GM08714 (cell line): Measurements from ENCODE around the gene EGLN3.

Experiments used
- H3K4me3 ChIP-seq: fragments of 200-500 bp; sonication (Bioruptor generic); 2 replicates; pipeline ENCODE4 v1.5.1; 2014; ENCODE audit warnings: mild to moderate bottlenecking, low read length, inconsistent platforms
- ZNF274 ChIP-seq: IDR thresholded peaks from 2 replicates; pipeline ENCODE4 v1.6.1; 2012; ENCODE audit warnings: mild to moderate bottlenecking, low read depth, low read length

The EGLN3 gene

DNA sequence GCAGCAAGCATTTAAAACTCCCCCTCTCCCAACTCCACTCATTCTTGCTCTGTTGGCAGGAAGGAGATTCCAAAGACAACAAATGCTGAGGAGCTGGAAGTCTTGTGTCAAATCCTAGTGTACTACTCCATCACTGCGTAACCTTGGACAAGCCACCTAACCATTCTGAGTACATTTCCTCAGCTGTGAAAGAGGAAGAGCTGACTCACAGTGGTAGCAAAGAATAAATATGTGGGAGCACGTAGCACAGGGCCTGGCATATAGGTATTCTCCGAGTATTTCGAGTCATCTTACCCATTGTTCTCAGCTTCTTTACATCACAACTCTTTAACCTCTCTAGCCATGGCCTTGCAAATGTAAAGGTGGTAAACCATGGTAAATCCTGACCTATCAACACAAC, 28.7 kb downstream of the EGLN3 start:
- H3K4me3 ChIP-seq: no peak overlapping the region
- TF ChIP-seq ZNF274: no peak

DNA sequence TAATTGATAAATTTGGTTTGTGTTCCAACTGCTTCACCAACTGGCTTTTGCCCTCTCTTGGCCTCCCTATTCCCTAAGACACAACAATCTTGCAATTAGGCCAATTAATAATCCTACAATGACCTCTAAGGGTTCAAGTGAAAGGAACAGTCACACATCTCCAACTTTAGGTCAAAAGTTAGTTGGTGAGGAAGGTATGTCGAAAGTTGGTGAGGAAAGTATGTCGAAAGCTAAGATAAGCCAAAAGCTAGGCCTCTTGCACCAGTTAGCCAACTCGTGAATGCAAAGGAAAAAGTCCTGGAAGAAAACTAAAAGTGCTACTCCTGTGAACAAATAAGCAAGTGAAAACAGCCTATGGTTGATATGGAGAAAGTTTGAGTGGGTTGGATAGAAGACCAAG, 32.6 kb downstream of the EGLN3 start:
- no peak overlapping the region for H3K4me3 ChIP-seq
- TF ChIP-seq ZNF274: no peak

DNA sequence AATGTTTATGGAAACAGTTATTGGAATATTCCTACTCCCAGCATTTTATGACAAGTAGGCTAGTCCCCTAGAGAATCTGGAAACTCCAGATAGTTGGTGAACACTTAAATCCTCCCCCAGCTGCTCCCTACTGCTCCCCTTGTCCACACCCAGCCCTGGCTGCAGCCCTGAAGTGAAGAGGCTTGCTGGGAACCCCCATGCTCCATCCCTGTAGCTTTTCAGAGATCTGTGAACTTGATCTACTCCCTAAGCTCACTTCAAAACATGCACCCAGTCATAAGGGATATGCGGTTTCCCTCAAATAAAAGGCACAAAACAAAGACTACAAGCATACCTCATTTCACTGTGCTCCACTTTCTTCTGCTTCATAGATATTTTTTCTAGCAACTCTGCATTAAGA, 33.2 kb downstream of the EGLN3 start:
- TF ChIP-seq ZNF274: no peak
- H3K4me3 ChIP-seq: no peak overlapping the region

DNA sequence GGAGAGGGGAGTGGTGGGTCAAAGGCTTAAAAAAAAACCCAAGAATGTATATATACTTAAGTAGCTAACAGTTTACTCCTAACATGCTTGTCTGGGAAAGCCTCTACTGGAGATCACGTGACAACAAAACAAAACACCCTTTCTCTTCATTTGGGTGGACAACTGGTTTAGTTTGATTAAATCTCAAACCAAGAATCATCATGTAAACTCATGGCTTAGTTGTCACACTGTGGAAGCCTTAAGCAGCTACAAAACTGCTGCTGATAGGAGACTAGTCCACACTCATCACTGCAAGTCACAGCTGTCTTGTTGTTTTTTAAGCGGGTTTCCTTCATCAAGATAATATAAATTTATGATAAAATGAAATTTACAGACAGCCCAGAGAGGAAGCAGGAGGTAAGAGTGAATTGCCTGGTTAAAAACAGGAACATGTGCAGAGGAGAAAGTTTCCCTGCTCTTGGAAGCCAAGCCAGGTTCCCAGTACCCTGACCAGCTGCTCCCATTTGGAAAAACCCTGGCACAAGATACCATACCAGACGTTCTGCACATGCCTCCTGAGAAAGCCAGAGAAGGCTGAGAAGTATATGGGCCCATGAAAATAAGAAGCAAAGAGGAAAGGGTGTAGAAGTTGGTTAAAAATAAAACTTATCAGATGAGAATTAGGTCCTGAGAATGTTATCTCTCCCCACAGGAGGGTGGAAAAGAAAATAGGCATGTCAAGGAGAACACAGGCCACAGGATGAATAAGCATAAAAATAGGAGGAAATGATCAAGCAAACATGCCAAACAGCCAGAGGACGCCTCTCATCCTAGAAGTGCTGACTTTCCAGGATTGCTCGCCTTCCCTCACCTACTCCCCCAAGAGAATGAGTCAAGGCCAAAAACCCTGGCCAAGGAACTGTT, 34.0 kb downstream of the EGLN3 start:
- H3K4me3 ChIP-seq: no peak overlapping the region
- no peak for TF ChIP-seq ZNF274

DNA sequence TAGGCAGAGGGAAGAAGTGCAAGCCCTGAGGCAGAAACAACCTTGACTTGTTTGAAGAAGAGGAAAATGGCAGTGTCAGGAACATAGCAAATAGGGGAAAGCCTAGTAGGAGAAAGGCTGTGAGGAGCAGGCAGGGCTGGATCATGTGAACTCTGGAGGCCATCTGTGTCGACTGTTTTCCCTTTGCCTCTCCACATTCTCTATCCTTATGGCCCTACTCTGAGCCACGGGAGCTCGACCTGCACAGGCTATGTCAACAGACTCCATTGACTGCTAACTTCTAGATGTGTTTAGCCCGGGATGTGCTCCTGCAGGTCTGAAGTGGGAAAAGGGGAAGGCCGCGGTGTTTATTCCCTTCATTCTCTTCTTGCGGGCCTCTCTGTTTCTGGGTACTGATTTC, 35.2 kb downstream of the EGLN3 start:
- H3K4me3 ChIP-seq: no peak overlapping the region
- no peak for TF ChIP-seq ZNF274

DNA sequence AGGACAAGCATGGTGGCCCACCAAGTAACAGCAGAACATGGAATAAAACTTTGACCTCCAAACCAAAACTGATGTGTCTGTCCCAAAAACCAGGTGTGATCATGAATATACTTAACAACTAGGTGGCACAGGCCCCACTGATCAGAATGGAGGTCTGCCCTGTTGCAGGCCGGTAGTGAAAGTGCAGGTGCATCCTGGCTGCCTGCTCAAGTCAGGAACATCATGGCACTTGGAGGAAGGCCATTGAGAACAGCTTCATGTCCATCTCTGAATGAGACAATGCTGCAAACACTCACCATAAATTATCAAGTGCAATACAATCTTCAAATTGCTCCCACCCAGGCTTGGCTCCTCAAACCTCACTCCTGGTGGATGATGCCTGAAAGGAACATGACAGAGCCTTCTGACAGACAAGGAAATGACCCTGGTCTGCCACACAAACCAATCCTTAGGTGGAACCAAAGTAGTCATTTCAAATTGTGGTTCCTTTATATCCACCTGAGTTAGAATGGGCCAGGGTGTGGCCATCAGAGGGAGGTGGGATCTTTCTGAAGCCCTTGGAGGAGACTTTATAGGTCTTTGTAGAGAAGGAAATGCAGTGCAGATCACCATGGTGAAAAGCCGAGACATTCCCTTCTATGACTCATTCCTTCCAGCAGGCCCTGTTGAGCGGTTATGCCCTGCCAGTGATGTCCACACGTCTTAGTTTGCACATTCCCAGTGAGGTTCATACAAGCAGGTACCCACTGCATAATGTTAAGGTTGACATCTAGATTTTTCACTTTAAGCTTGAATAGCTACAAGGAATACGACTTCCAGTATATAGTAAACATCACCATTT, 36.0 kb downstream of the EGLN3 start:
- no peak for TF ChIP-seq ZNF274
- H3K4me3 ChIP-seq: no peak overlapping the region

DNA sequence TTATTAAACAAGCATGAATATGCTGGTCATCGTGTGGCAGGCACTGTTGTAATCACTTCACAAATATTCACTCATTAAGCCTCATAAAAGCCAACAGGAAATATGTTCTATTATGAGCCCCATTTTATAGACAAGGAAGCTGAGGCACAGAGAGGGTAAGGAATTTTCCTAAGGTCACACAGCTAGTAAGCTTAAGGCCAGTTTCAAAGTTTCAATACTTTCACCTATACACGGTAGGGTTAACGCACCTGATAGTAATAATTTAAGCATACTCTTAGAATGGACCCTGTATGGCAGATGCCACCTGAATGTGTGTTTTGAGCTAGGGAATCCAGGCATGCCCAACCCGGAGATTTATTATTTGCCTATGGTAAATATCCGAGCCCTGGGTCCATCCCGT, 39.8 kb downstream of the EGLN3 start:
- TF ChIP-seq ZNF274: no peak
- no peak overlapping the region for H3K4me3 ChIP-seq

DNA sequence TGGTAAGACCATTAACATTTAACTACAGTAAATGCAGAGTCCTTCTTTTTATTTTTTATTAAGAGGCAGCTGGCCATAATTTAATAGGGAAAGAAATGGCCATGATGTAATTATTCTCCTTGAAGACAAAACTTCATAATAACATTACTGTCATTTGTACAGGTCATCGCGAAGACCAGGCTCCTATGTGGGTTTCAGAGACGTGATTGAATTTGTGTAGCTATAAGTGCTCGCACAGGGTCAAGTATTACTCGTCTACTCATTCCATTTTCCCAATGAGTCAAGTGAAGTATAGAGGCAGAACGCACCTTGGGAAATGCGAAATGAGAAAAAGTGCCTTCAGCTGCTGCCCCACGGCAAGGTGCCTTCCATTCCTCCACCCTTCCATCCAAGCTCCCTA, 40.4 kb downstream of the EGLN3 start:
- H3K4me3 ChIP-seq: no peak overlapping the region
- TF ChIP-seq ZNF274: no peak

DNA sequence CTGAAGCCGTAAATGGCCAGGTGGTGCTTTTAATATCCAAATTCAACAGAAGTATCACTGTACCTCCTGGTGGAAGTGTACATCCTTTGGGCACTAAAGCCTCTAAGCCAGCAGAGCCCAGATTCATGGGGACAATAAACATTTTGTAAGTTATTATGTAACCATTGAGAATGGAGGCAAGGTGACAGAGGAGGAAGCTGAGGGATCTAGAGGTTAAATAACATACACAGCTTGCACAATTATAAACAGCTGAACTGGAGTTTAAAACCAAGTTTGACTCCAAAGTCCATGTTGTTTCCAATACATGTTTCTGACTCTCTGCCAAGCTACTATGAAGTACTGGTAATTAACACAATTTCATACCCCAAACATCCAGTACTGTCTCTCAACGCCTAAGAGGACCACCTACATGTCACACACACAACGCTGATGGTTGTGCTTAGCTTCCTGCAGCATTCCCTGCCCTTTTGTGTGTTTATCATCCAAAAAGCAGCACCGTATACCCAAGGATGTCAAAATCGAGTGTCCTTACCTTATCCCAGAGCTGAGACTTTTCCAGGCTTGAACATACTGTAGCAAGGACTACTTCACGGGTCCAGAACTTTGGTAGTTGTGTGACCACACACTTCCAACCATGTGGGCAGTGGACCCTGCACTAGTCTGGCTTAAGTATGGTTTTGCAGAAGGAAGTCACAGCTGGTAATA, 41.3 kb downstream of the EGLN3 start:
- TF ChIP-seq ZNF274: no peak
- no peak overlapping the region for H3K4me3 ChIP-seq

DNA sequence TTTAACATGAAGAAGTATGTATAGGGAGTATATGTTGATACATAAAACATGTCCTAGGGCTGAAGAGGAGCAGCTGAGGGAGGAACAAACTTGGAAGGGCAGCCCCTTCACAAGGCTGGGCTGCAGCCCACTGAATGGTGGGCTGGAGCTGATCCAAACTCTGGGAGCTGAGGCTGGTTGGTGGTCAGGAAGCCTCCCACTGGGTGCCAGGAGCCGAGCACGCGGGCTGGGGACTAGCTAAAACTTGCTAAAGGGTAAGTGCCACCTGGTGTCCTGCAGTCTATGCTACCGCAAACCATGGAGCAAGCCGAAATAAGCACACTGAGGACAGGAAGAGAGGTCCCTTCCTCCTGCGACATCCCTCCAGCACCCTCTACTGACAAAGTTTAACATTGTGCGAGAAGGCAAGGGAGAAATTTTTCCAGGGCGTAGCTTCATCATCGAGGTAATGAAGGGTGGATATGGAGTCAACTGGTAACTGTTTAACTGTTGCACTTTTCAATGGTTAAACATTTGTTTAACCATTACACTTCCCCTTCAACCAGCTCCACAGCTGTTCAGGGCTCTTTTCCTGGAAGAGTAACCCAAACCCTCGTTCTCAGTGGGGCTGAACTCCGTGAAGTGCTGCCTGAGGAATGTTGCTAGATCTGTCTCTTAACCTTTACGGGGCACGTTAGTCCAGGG, 42.2 kb downstream of the EGLN3 start:
- no peak overlapping the region for H3K4me3 ChIP-seq
- no peak for TF ChIP-seq ZNF274

DNA sequence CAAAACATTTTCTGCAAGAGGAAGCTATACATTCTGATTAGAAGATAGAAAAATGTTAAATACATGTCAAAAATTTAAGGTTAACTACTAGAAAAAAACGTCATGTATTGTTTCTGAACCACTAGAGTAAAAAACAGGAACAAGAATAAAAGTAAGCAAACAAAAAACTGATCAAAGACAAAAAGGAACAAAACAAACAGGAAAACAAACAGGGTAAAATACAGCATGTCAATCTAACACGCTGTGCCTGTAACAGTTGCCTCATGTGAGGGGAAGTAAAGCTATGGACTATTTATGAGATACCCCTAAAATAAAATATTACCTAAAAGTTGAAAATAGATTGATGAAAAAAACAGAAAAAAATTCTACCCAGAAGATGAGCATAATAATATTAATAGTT, 43.9 kb downstream of the EGLN3 start:
- no peak for TF ChIP-seq ZNF274

DNA sequence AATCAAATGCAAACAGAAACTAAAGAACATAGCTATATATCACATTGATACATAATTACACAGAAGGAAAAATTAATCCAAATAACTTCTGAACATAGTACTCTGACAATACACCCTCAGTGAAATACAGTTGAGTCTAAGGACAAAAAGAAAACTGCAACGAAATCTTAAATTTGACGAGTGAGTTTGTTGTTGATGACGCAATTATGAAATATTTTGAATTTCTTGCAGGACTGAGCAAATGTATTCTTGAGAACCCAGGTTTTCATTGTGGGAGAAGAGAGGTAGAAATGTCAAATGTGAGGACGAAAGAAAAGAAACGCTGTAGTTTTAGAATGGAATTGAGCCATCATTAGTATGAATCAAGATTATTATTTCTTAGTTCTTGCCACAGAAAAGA, 46.3 kb downstream of the EGLN3 start:
- no peak for TF ChIP-seq ZNF274
- H3K4me3 ChIP-seq: no peak overlapping the region

More for the DNA sequence above, 43.9 kb downstream of the EGLN3 start:
- H3K4me3 ChIP-seq: no peak overlapping the region

DNA sequence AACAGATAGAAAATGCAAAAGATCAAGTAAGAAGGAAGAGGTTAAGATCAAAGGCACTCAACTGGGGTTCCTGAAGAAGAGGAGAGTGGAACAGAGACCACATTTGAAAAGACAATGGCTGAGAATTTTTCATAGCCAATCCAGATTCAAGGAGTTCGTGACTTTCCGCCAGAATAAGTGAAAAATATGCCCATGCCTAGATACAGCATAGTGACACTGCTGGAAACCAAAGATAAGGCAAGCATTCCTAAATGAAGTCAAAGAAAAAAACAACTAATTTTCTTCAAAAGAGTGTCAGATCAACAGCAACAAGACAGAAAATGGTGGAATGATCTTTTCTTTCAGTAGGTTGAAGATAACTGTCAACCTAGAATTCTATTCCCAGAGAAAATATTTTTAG, 47.5 kb downstream of the EGLN3 start:
- TF ChIP-seq ZNF274: no peak
- no peak overlapping the region for H3K4me3 ChIP-seq

DNA sequence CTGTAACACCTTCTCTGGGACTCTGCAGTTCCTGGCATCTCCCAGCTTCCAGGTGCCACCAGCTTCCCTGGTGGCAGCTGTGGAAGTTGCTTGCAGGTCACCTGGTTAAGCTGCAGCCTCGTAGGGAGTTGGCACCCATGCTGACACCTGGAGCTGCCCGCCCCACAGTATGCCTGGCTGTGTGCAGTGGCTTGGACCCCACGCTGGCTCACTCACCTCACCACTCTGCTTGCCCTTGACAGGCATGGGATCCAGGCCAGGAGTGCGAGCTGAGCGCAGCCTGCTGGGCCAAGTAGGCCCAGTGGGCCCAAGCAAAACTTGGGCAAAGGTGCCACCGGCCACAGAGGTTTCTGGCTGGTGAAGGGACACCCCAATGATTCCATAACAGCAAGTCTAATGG, 48.5 kb downstream of the EGLN3 start:
- TF ChIP-seq ZNF274: no peak
- no peak overlapping the region for H3K4me3 ChIP-seq
